Measurements from ENCODE around the gene MAGIX. TPM values are rescaled to one million over a fixed set of nuclear protein-coding genes. Genes with fewer than 3 reads are reported as not detected.
"Not testable (repeated sequence)": the region's sequence is repeated elsewhere in the genome, so short reads cannot be mapped to it uniquely, and the experiment has no call there.

Gene MAGIX
- total RNA-seq, 1 donor from 2014 or later, result 2.4 TPM

DNA sequence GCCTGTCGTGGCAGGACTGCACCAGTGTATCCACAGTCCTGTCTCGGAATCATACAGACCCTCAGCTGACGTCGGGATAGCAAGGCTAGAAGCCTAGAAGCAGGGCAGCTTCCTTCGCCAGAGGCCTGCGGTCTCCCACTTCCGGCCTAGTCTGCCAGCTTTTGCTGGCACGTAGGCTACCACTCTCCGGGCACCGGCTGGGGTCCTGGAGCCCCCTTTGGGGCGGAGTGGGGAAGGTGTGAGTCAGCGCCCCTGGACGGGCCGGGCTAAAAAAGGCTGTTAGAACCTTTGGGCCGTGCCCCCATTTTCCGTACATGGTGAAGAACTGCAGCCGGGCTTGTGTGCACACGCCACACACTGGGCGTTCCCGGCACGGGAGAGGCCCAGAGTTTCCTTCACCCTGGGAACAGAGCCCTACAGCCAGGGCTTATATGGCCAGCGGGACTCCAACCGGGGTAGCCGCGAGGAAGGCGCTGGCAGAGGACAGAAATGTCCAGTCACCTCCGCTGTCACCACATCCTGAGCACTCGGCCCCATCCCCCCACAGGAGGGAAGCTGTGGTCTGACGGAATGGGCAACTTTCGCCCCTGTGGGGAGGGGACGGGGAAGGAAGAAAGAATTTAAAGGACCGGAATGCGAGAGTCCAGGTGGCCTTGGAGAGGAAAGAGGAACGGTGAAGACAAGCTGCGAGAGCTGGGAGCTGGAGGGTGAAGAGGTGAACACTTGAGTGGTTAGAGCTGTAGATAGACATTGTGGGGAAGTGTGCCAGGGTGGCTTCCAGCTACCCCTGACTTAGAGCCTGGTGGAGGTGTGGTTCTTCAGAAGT, 4.6 kb downstream of the MAGIX start:
- Histone ChIP-seq H3K4me3 (peak overlapping the region; percentile 65), H3K27me3 (ENCODE audit: low read depth) (no peaks in the 10 kb centered on the region), H3K27ac (replicated peaks) (peak overlapping the region; percentile 95), H3K4me1 (peaks cover 24% of the 10 kb centered on the region), H3K9me3 (replicated peaks) (no peaks in the 10 kb centered on the region), H3K36me3 (no peaks in the 10 kb centered on the region)
- DNase-seq, result peak; percentile 75
- TF ChIP-seq CTCF (IDR thresholded peaks at IDR 0.05; ENCODE audit: borderline replicate concordance), result no peak
- intact Hi-C loops (cut with micrococcal nuclease), result no loop called here

GRCh38 chrX:49167740-49168108, 5.2 kb downstream of the MAGIX start:
- no peaks in the 10 kb centered on the region for H3K9me3 ChIP-seq (replicated peaks)
- H3K27ac ChIP-seq (replicated peaks), result peak overlapping the region; percentile 95
- no peak for DNase-seq
- TF ChIP-seq CTCF (IDR thresholded peaks at IDR 0.05; ENCODE audit: borderline replicate concordance), result no peak
- peak overlapping the region; percentile 65 for H3K4me3 ChIP-seq
- H3K36me3 ChIP-seq, result no peaks in the 10 kb centered on the region
- intact Hi-C loops (cut with micrococcal nuclease), result no loop called here
- H3K27me3 ChIP-seq (ENCODE audit: low read depth), result no peaks in the 10 kb centered on the region
- peaks cover 27% of the 10 kb centered on the region for H3K4me1 ChIP-seq

DNA sequence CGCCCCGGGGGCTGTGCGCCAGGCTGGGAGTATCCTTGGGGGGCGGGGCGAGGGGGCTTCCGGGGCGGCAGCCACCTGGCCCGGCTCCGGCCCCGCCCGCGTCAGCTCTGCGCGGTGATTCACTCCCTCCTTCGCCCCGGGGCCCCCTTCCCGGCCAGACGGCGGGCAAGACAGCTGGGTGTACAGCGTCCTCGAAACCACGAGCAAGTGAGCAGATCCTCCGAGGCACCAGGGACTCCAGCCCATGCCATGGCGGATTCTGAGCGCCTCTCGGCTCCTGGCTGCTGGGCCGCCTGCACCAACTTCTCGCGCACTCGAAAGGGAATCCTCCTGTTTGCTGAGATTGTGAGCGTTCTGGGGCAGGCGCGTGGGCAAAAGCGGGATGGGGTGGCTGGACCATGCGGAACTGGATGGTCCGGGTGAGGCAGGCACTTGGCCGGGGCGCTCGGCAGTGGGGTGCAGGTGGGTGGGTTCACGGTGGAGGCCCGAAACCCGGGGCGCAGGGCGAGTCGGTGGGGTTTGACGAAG, 9.3 kb downstream of the MAGIX start, which contains the start of gene PLP2:
PLP2 (plus strand) TSS at position 147 of the 528 bp plus-strand sequence; CDS start at position 250, 103 bp downstream.
- Histone ChIP-seq H3K36me3 (peaks cover 13% of the 10 kb centered on the region), H3K27ac (replicated peaks) (peak within 1 kb of the TSS; percentile 89), H3K27me3 (ENCODE audit: low read depth) (no peaks in the 10 kb centered on the region), H3K4me1 (peaks cover 17% of the 10 kb centered on the region), H3K4me3 (peak within 1 kb of the TSS; percentile 75), H3K9me3 (replicated peaks) (no peaks in the 10 kb centered on the region)
- peak; percentile 52 for DNase-seq
- TF ChIP-seq CTCF (IDR thresholded peaks at IDR 0.05; ENCODE audit: borderline replicate concordance), result no peak
- intact Hi-C loops (cut with micrococcal nuclease), result no loop called here

DNA sequence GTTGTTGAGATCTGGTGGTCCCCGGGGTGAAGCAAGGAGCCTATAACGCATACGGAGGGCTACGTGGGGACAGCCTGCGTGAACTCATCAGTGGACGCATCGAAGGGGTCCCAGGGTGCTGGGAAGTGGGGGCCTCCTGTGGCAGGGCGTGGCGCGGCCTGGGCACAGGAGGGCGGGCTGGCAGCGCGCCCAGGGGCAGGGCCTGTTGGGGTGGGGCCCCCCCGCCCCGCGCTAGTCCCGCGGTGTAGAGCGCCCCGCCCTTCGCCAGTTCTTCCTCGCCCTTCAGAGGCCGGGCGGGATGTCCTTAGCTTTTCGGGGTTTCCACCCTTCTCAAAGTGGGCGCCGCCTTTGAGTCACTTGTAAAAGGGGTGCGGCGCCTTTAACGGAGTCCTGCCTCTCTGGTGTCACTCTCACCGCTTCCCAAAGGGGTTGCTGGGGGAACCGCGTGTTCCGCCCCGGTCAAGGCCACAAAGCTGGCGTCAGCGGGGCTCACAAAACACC, 9.8 kb downstream of the MAGIX start:
- peaks cover 13% of the 10 kb centered on the region for H3K36me3 ChIP-seq
- DNase-seq, result peak; percentile 67
- no peaks in the 10 kb centered on the region for H3K9me3 ChIP-seq (replicated peaks)
- H3K4me1 ChIP-seq, result peaks cover 17% of the 10 kb centered on the region
- peak overlapping the region; percentile 75 for H3K4me3 ChIP-seq
- H3K27me3 ChIP-seq (ENCODE audit: low read depth), result no peaks in the 10 kb centered on the region
- no peak for TF ChIP-seq CTCF (IDR thresholded peaks at IDR 0.05; ENCODE audit: borderline replicate concordance)
- intact Hi-C loops (cut with micrococcal nuclease), result no loop called here
- peak overlapping the region; percentile 89 for H3K27ac ChIP-seq (replicated peaks)

- H3K36me3 ChIP-seq, result peaks cover 13% of the 10 kb centered on the region
- DNase-seq; H3K27me3 ChIP-seq (ENCODE audit: low read depth); H3K27ac ChIP-seq (replicated peaks); H3K9me3 ChIP-seq (replicated peaks); H3K4me3 ChIP-seq; intact Hi-C loops (cut with micrococcal nuclease); H3K4me1 ChIP-seq: not testable (repeated sequence)
These were observed 11.0 kb downstream of the MAGIX start for GRCh38 chrX:49173544-49173943.

DNA sequence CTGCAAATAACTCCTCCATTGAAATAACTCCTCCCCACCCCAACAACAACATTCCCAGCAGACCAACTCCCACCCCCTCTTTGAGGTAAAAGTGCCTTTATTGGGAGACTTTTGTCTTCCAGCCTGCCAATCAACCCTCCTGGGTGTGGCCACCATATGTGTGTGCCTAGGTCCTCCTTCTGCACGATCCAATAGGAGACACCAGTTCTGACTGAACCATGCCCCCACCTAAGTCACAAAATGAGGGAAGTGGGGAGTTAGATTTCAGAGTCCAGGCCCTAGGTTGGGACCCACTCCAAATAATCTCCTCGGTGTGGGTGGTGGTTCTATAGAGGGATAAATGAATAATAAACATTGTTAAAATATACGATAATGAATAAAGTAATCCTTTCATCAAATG, 12.2 kb downstream of the MAGIX start:
- TF ChIP-seq CTCF (IDR thresholded peaks at IDR 0.05; ENCODE audit: borderline replicate concordance), result no peak
- no peak overlapping the region for H3K27ac ChIP-seq (replicated peaks)
- H3K36me3 ChIP-seq, result peaks cover 23% of the 10 kb centered on the region
- H3K4me3 ChIP-seq, result no peak overlapping the region
- H3K27me3 ChIP-seq (ENCODE audit: low read depth), result no peaks in the 10 kb centered on the region
- H3K9me3 ChIP-seq (replicated peaks), result no peaks in the 10 kb centered on the region
- no peak for DNase-seq
- peaks cover 6% of the 10 kb centered on the region for H3K4me1 ChIP-seq
- intact Hi-C loops (cut with micrococcal nuclease), result no loop called here
